EL (cell line): ENCODE results near the gene TRMT11.

Experiments used
- DNase-seq: peaks from one replicate; pipeline ENCODE4 v3.0.0-alpha.2; 2016

TRMT11 gene

GRCh38 chr6:126077810-126078776 lies 91.8 kb downstream of the TRMT11 start:
- DNase-seq = peak; percentile 19

GRCh38 chr6:126083875-126084274 lies 97.5 kb downstream of the TRMT11 start:
- no peak for DNase-seq

GRCh38 chr6:126086560-126086959 lies 100.2 kb downstream of the TRMT11 start:
- no peak for DNase-seq
